ENCODE results near the gene AP3S2.

Gene AP3S2

GRCh38 chr15:89917442-89918101 lies 23.8 kb upstream of the AP3S2 start:
- H3K27ac ChIP-seq (ENCODE audit: low read depth, low read length), result no peak overlapping the region
- H3K4me2 ChIP-seq (ENCODE audit: low read depth, low read length, poor library complexity, severe bottlenecking), result no peak overlapping the region
- no peak overlapping the region for H2AFZ ChIP-seq (ENCODE audit: low read depth, low read length, severe bottlenecking)

GRCh38 chr15:89916660-89917059 lies 22.9 kb upstream of the AP3S2 start:
- TF ChIP-seq EZH2phosphoT487 (conservative IDR thresholded peaks at IDR 0.05; ENCODE audit: low read length) (no peak), CTCF (IDR thresholded peaks at IDR 0.05; ENCODE audit: insufficient read depth, low read length, poor library complexity, severe bottlenecking) (no peak)
- Histone ChIP-seq H3K4me3 (ENCODE audit: insufficient read depth, low read length, poor library complexity, severe bottlenecking) (no peak overlapping the region), H3K36me3 (ENCODE audit: low read length) (no peaks in the 10 kb centered on the region), H3K79me2 (ENCODE audit: insufficient read depth, low read length) (no peaks in the 10 kb centered on the region), H3K9me2 (replicated peaks; ENCODE audit: insufficient read depth, low read length) (no peaks in the 10 kb centered on the region), H3K9ac (ENCODE audit: low read length) (no peak overlapping the region), H3K9me3 (ENCODE audit: insufficient read depth, low read length) (no peaks in the 10 kb centered on the region), H3K27ac (ENCODE audit: low read depth, low read length) (no peak overlapping the region), H3K27me3 (ENCODE audit: low read length) (no peaks in the 10 kb centered on the region), H3K4me2 (ENCODE audit: low read depth, low read length, poor library complexity, severe bottlenecking) (no peak overlapping the region), H4K20me1 (ENCODE audit: low read depth, low read length) (no peaks in the 10 kb centered on the region), H2AFZ (ENCODE audit: low read depth, low read length, severe bottlenecking) (no peak overlapping the region), H3F3A (ENCODE audit: insufficient read depth) (no peaks in the 10 kb centered on the region)

More at GRCh38 chr15:89917442-89918101, 23.8 kb upstream of the AP3S2 start:
- TF ChIP-seq EZH2phosphoT487 (conservative IDR thresholded peaks at IDR 0.05; ENCODE audit: low read length), result no peak
- TF ChIP-seq CTCF (IDR thresholded peaks at IDR 0.05; ENCODE audit: insufficient read depth, low read length, poor library complexity, severe bottlenecking), result no peak
- no peaks in the 10 kb centered on the region for H3F3A ChIP-seq (ENCODE audit: insufficient read depth)
- no peaks in the 10 kb centered on the region for H4K20me1 ChIP-seq (ENCODE audit: low read depth, low read length)
- no peak overlapping the region for H3K4me3 ChIP-seq (ENCODE audit: insufficient read depth, low read length, poor library complexity, severe bottlenecking)
- H3K79me2 ChIP-seq (ENCODE audit: insufficient read depth, low read length), result no peaks in the 10 kb centered on the region
- no peaks in the 10 kb centered on the region for H3K9me3 ChIP-seq (ENCODE audit: insufficient read depth, low read length)
- H3K9me2 ChIP-seq (replicated peaks; ENCODE audit: insufficient read depth, low read length), result no peaks in the 10 kb centered on the region
- no peaks in the 10 kb centered on the region for H3K36me3 ChIP-seq (ENCODE audit: low read length)
- H3K27me3 ChIP-seq (ENCODE audit: low read length), result no peaks in the 10 kb centered on the region
- H3K9ac ChIP-seq (ENCODE audit: low read length), result no peak overlapping the region

GRCh38 chr15:89912674-89913396 lies 19.0 kb upstream of the AP3S2 start, which contains the start of gene ARPIN:
ARPIN (minus strand) TSS chr15:89912952; CDS start chr15:89912835, 117 bp downstream.
- TF ChIP-seq EZH2phosphoT487 (conservative IDR thresholded peaks at IDR 0.05; ENCODE audit: low read length) (no peak), CTCF (IDR thresholded peaks at IDR 0.05; ENCODE audit: insufficient read depth, low read length, poor library complexity, severe bottlenecking) (no peak)
- Histone ChIP-seq H2AFZ (ENCODE audit: low read depth, low read length, severe bottlenecking) (no peak within 1 kb of the TSS), H3K9me2 (replicated peaks; ENCODE audit: insufficient read depth, low read length) (no peaks in the 10 kb centered on the region), H3K36me3 (ENCODE audit: low read length) (no peaks in the 10 kb centered on the region), H3K4me3 (ENCODE audit: insufficient read depth, low read length, poor library complexity, severe bottlenecking) (no peak within 1 kb of the TSS), H3F3A (ENCODE audit: insufficient read depth) (no peaks in the 10 kb centered on the region), H3K27me3 (ENCODE audit: low read length) (no peaks in the 10 kb centered on the region), H4K20me1 (ENCODE audit: low read depth, low read length) (no peaks in the 10 kb centered on the region), H3K4me2 (ENCODE audit: low read depth, low read length, poor library complexity, severe bottlenecking) (no peak within 1 kb of the TSS), H3K79me2 (ENCODE audit: insufficient read depth, low read length) (no peaks in the 10 kb centered on the region), H3K9me3 (ENCODE audit: insufficient read depth, low read length) (no peaks in the 10 kb centered on the region), H3K27ac (ENCODE audit: low read depth, low read length) (no peak within 1 kb of the TSS), H3K9ac (ENCODE audit: low read length) (no peak within 1 kb of the TSS)
